BE2C (cell line): ENCODE results near the gene PDZD8.

ENCODE experiments used
- DNase-seq: peaks from one replicate; pipeline ENCODE4 v3.0.0-alpha.2; 2020
- H3K27me3 ChIP-seq: fragments of 250-450 bp; sonication (Bioruptor Pico); 2 replicates; pipeline ENCODE4 v1.5.1; 2020; ENCODE audit warnings: mild to moderate bottlenecking
- H3K36me3 ChIP-seq: fragments of 250-450 bp; sonication (Bioruptor Pico); 2 replicates; pipeline ENCODE4 v1.5.1; 2020; ENCODE audit warnings: mild to moderate bottlenecking
- H3K4me1 ChIP-seq: fragments of 250-450 bp; sonication (Bioruptor Pico); 2 replicates; pipeline ENCODE4 v1.5.1; 2020
- H3K4me3 ChIP-seq: 2 replicates; pipeline ENCODE4 v1.5.1; 2011; ENCODE audit warnings: low read depth, low read length
- H3K9me3 ChIP-seq: fragments of 250-450 bp; sonication (Bioruptor Pico); 2 replicates; pipeline ENCODE4 v1.5.1; 2020
- TF ChIP-seq, protein P1 (sequence below): IDR thresholded peaks from 2 replicates; pipeline ENCODE4 v1.5.1; 2012; ENCODE audit warnings: mild to moderate bottlenecking, low read depth, low read length

The PDZD8 gene

DNA sequence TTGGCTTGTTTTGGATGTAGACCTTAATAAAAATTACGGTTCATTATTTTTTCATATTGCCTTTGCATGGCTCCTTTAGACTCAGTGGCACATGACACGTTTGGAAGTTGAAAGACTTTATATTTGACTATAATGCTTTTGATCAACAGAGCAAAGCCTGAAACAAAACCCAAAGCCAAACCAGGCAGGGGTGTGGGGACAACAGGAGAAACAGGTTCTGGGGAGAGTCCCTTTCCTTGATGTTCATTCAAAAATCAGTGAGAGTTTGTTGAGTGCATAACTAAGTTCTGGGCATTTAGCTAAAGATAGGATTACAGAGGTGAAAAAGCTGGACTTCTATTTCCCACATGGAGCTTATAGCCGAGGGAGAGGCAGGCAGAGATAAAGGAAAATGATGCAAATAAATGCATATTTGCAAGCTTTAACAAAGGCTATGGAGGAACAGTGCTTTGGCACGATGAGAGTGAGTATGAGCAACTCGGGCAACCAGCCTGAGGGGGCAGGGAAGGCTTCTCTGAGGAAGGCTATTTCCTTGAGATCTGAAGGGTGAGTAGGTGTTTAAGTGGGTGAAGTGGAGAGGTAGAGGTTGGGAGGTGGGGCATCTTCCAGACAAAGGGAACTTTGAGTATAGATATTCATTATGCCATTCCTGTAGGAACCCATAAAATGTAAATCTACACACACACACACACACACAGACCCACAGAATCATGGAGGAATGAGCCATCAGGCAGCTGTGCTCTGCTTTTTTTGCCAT lies 34.5 kb upstream of the PDZD8 start:
- Histone ChIP-seq H3K4me1 (peaks cover 9% of the 10 kb centered on the region), H3K9me3 (no peaks in the 10 kb centered on the region; the same call in 1 of the 2 replicates), H3K36me3 (no peaks in the 10 kb centered on the region), H3K4me3 (no peak overlapping the region), H3K27me3 (no peaks in the 10 kb centered on the region)
- DNase-seq = no peak
- TF ChIP-seq, protein P1, sequence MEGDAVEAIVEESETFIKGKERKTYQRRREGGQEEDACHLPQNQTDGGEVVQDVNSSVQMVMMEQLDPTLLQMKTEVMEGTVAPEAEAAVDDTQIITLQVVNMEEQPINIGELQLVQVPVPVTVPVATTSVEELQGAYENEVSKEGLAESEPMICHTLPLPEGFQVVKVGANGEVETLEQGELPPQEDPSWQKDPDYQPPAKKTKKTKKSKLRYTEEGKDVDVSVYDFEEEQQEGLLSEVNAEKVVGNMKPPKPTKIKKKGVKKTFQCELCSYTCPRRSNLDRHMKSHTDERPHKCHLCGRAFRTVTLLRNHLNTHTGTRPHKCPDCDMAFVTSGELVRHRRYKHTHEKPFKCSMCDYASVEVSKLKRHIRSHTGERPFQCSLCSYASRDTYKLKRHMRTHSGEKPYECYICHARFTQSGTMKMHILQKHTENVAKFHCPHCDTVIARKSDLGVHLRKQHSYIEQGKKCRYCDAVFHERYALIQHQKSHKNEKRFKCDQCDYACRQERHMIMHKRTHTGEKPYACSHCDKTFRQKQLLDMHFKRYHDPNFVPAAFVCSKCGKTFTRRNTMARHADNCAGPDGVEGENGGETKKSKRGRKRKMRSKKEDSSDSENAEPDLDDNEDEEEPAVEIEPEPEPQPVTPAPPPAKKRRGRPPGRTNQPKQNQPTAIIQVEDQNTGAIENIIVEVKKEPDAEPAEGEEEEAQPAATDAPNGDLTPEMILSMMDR = no peak

DNA sequence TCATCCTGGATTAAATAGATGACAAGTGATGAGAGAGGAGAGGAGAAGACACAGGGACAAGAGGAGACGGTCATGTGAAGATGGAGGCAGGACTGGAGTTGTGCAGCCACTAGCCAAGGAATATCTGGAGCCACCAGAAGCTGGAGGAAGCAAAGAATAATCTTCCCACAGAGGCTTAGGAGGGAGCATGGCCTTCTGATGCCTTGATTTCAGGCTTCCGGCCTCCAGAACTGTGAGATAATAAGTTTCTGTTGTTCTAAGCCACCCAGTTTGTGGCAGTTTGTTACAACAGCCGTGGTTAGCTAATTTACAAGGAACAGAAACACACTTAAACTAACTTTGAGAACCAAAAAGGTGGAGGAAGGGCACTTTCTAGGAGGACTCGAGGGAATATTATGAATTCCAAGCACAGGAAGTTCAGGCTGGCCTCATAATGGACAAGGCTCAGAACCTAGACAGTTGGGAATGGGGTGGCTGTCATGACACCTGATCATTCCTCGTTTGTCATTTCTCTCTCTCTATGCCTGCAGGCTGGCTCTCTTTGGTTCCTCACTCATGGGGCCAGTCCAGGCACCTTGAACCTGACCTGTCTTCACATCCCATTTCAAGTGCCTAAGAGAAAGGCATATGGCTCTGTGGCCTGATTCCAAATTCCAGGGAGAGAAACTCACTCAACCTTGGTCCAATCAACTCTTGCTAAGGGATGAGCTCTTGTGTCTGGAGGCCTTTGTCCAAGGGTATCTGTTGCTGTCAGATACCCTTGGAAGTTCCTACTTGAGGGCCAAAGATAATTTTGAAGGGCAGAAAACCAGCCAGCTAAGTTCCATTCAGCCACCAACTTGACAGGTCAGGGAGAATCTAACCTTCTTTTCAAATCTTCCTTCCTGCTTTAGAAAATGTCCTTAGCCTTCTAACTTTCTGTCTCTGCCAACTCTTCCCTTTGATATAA lies 33.5 kb upstream of the PDZD8 start:
- Histone ChIP-seq H3K27me3 (no peaks in the 10 kb centered on the region), H3K36me3 (no peaks in the 10 kb centered on the region), H3K9me3 (no peaks in the 10 kb centered on the region; the same call in 1 of the 2 replicates), H3K4me3 (no peak overlapping the region), H3K4me1 (peaks cover 9% of the 10 kb centered on the region)
- TF ChIP-seq, protein P1 = no peak
- DNase-seq = no peak

DNA sequence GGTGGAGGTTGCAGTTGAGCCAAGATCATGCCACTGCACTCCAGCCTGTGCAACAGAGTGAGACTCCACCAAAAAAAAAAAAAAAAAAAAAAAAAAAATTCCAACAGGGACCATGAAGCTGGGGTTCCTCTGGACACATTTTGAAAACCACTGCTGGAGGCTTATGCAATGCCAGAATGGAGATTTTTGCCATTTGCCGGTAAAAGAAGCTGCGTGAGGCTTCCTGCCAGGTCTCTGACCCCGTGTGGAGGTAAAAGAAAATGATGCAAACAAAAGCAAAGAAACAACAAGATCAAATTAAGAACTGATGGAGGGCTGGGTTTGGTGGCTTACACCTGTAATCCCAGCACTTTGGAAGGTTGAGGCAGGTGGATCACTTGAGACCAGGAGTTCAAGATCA lies 30.5 kb upstream of the PDZD8 start:
- TF ChIP-seq, protein P1 = no peak
- no peaks in the 10 kb centered on the region for H3K36me3 ChIP-seq
- H3K4me1 ChIP-seq = no peaks in the 10 kb centered on the region
- H3K9me3 ChIP-seq = no peaks in the 10 kb centered on the region; the same call in 1 of the 2 replicates
- H3K27me3 ChIP-seq = no peaks in the 10 kb centered on the region
- no peak for DNase-seq
- no peak overlapping the region for H3K4me3 ChIP-seq

DNA sequence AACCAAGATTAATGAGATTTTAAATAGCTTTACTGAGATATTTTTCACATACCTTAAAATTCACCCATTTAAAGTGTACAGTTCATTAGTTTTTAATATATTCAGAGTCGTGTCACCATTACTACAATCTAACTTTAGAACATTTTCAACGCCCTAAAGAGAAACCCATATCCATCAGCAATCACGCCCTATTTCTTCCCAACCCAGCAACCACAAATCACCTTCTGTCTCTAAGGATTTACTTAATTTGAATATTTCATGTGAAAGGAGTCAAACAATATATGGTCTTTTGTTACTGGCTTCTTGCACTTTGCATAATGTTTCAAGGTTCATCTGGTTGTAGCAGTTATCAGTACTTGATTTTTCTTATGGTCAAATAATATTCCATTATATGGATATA lies 25.1 kb upstream of the PDZD8 start:
- Histone ChIP-seq H3K4me1 (no peaks in the 10 kb centered on the region), H3K36me3 (no peaks in the 10 kb centered on the region), H3K9me3 (no peaks in the 10 kb centered on the region), H3K27me3 (no peaks in the 10 kb centered on the region), H3K4me3 (no peak overlapping the region)
- DNase-seq = no peak
- TF ChIP-seq, protein P1 = no peak

DNA sequence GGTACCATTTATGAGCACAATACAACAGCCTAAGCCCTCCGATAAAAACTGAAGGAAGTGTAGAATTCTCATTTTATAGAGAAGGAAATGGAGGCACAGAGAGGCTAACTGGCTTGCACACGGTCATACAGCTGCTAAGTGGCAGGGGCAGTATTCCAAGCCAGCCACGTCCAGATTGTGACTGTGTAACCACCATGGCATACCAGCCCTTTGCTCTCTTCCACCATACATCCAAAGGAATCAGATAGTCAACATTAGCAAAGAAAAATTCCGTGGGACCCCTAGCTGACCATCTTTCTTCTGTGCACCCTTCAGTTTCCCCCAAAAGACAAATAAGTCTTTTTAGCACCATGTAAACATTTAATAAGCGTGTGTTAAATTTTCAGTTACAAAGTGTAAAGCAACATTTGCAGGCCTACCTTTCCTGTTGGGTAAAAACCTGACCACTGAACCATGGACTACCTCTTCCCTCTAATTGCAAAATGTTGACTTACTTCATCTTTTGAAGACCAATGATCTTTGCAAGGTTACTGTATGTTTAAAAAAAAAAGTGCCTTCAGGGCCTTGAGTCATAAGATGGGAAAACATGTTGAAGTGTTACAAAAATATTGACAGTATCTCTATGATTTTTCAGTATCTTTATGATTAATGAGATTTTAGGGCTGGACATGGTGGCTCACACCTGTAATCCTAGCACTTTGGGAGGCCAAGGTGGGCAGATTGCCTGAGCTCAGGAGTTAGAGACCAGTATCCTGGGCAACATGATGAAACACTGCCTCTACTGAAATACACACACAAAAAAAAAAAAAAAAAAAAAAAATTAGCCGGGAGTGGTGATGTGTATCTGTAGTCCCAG lies 24.3 kb upstream of the PDZD8 start:
- H3K36me3 ChIP-seq = no peaks in the 10 kb centered on the region
- H3K4me3 ChIP-seq = no peak overlapping the region
- TF ChIP-seq, protein P1 = no peak
- DNase-seq = no peak
- H3K9me3 ChIP-seq = no peaks in the 10 kb centered on the region
- H3K27me3 ChIP-seq = no peaks in the 10 kb centered on the region
- no peaks in the 10 kb centered on the region for H3K4me1 ChIP-seq
